NCI-H2227 (cell line): ENCODE data around the gene FYN.
"Not testable (repeated sequence)": the region's sequence is repeated elsewhere in the genome, so short reads cannot be mapped to it uniquely, and the experiment has no call there.

Experiments used
- DNase-seq: peaks from one replicate; lab custom pipeline; 2025; ENCODE audit not compliant: unreplicated experiment; lab: John Stamatoyannopoulos, UW

The FYN gene

GRCh38 chr6:111642463-111643158 lies 230.6 kb downstream of the FYN start:
- DNase-seq, result no peak

- DNase-seq, result no peak
Observed at GRCh38 chr6:111639266-111639665, 234.0 kb downstream of the FYN start.

DNA sequence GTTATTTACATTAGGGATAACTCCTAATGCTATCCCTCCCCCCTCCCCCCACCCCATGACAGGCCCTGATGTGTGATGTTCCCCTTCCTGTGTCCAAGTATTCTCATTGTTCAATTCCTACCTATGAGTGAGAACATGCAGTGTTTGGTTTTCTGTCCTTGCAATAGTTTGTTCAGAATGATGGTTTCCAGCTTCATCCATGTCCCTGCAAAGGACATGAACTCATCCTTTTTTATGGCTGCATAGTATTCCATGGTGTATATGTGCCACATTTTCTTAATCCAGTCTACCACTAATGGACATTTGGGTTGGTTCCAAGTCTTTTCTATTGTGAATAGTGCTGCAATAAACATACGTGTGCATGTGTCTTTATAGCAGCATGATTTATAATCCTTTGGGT lies 238.3 kb downstream of the FYN start:
- DNase-seq, result not testable (repeated sequence)

DNA sequence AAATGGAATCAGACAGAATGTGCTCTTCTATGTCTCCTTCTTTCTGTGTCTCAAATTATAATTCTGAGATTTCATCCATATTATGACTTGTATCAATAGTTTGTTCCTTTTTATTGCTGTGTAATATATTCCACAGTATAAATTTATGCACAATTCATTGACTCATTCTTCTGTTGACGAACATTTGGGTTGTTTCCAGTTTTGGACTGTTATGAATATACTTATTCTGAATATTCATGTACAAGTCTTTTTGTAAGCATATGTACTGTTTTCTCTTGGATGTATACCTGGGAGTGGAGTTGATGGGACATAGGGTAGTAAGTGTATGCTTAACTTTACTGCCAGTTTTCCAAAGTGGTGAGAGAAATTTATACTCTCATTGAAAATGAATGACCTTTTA lies 239.4 kb downstream of the FYN start:
- no peak for DNase-seq

- no peak for DNase-seq
Observed at GRCh38 chr6:111632468-111633247, 240.6 kb downstream of the FYN start.

DNA sequence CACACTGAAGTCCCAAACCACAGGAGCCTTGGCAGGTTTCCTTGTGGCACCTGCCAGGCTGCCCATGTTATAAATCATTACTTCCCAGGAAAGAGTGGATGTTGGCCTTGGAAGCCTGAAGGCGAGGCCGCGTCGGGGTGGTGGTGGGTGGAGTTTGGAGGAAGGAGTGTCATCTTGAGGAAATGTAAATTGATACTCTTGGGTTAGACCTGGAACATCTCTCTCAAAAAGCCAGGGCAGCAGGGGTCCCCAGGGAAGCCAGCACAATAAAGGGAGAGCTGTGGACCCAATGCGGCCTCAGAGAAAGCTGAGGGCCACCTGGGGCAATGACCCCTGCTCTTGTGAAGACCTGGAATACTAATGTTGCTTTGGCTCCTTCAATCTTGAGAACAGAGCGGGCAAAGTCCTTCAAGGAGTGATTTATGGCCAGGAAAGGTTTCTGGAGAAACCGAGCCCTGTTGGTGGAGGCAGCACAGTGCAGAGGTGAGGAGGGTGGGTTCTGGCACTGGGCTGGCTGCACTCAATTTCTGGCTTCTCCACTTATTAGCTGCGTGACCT lies 241.3 kb downstream of the FYN start:
- no peak for DNase-seq

DNA sequence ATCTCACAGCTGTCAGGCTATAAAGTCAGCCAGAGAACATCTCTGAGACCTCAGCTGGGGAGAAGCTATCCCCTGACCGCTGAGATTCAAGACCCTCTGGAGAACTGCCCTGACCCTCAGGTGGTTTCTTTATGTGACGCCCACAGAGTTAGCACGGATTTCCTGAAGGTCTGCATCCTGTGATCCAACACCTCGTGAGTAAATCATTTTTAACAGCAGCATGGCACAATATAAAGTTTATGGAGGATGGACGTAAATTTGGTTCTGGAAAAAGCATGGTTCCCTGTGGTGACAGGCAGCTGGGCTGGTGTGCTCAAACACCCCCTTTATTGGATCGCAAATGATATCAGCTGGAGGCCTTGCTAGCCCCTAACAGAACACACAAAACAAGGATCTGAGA lies 242.2 kb downstream of the FYN start:
- no peak for DNase-seq

DNA sequence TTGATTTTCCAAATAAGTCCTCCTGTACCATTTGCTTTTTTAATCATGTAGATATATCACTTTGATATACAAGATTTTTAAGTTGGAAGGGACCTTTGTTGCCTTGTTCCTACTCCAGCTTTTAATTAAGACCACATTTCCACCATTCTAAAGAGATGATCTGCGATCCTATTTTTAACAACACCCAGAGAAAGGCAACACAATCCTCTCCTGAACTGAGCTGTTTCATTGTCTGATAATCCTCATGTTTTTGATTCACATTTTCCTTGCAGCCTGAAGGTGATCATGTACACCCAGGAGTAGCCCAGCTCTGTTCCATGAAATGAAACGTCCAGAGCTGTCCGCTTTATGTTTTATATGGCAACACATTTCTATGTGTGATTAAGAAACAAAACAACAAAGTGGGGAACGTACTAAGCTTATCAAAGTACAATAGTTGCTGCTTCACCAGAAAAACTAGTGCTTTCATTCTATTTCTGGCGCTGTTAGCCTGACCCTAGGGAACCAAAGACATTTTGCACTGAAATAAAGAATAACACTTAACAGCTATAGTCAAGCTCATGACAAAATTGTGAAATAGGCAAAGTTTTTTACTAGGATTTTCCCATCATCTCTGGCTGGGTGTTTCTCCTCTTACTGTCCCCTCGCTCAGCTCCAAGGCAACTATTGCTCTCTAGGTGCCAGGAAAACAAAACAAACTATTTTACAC lies 245.0 kb downstream of the FYN start:
- no peak for DNase-seq

DNA sequence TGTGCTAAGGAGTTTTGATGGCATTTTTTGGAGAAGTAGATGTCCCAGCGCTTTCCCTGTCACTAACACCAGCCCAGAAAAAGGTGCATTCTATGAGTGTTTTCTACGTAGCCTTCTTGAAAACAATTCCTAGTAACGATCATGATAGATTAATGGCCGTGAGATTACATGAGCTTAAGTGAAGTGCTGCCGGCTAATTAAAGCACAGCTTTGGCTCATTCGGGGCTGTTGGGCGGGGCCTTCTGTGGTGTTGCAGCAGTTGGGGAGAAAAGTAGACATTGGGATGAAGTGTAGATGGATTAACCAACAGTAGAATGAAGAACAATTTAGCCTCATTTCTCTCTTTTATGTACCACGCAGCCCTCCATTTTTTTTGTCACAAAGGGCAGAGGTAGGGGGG lies 246.8 kb downstream of the FYN start:
- DNase-seq, result peak; percentile 14

DNA sequence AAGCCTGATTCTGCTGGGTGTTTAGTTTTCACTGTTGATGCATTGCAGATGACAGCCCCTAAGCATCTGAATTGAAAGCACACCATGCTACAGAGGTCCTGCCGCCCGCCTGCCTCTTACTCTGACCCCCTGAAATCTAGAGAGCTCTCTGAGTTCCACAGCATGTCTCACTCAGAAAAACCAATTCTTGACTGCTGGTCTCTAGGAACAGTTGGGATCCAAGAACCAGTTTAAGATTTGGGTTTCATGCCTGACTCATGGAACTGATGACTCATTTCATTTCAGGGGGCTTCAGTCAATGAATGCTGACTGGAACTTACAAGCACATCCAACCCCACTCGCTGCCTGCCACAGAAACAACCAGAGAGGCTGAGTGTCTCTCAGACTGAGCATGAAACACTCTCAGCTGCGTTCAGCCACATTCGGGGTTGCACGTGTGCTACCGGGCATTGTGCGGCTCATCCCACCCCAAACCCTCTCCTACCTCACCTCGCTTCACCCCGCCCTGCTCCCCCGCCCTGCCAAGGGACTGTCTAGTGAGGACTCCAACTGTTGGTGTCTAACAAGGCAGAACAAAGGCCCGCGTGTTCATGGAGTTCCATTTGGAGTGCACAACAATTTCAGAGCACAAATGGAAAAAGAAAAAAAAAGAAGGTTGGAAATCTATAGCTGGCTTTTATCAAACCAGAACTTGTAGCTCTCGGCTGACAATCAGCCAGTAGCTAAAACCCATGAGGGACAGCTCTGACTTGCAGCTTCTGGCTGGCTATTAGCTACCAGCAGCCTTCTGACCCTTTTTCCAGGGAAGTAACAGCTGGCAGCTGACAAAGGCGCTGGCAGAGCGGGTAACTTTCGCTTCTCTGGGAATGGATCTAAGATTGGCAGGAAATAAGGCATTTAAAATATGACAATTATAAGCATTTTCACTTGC lies 247.5 kb downstream of the FYN start:
- DNase-seq, result peak; percentile 62

DNA sequence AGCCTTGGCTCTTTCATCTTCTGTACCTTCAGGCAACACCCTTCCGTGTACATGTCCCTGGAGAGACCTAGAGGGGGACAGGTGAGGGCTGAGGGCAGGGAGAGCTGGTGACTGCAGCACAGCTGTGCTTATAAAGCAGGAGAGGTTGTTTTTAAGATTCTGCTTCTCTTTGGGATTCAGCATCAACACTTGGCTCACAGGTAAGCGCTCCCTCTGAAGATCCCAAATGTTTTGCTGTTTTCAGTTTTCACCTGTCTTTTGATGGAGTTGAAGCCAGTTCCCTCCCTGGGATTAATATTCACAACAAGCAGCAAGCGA lies 248.2 kb downstream of the FYN start:
- DNase-seq, result no peak

- no peak for DNase-seq
Observed at GRCh38 chr6:111624401-111625098, 248.7 kb downstream of the FYN start.

GRCh38 chr6:111623046-111623718 lies 250.1 kb downstream of the FYN start:
- no peak for DNase-seq

DNA sequence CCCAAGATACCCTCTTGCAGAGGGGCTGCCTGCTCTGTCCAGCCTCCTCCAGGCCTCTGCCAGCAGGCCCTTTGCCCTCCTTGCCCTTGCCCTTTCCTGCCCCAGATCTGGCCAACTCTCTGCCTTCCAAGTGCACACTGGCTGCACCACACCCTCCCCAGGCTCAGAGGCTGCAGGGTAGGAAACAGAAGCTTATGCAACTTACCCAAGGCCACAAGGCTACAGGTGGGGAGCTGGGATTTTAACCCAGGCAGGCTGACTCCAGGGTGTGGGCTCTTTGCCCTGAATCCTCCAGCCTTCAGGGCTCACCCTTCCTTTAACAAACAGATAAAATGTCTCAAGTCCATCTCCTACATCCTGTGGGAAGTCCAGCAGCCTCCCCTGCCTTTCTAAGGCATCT lies 253.1 kb downstream of the FYN start:
- DNase-seq, result no peak

DNA sequence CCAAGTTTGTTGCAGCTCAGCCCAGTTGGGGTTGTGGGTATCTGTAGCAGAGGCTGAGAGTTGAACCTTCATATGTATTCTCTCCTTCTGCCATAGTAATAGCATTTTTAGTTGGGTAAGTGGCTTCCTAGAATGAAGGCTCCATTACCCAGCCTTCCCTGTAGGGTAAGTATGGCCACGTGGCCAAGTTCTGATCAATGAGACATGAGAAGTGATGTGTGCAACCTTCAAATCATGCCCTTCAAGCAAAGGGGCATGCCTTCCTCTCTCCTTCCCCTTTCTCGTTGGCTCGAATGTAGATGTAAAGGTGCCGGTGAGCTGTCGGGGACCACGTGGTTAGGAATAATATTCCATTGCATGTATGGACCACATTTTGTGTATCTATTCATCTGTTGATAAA lies 254.8 kb downstream of the FYN start:
- DNase-seq, result no peak

- no peak for DNase-seq
Observed at GRCh38 chr6:111617149-111617548, 256.1 kb downstream of the FYN start.

DNA sequence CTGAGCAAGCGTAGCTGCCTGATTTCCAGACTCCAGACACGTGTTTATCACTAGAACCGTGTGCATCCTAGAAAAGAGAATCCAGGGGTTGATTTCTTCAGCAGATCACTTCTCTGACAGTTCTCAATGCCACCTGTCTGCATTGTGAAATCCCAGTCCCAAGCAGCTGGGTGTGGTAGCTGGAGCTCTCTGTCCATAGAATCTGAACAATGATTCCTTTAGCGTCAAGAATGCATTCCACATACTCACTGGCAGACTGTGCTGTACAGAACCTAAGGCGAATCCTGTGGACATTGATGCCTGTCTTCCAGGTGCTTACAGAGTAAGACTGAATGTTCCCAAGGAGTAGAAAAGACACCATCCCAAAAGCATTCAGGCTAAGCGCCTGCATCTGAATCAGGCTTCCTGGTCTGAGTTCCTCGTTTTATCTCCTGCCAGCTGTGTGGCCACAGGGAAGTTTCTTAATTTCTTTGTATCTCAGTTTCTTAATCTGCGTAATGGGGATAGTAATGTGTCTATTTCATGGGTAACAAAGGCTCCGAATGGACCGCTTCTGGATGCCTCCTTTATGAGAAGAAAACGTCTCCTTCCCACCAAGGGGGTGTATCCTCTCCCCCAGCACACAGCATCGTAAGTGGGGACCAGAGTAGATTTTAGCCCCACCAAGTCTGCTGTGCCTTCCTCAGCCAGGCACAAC lies 257.2 kb downstream of the FYN start:
- no peak for DNase-seq

DNA sequence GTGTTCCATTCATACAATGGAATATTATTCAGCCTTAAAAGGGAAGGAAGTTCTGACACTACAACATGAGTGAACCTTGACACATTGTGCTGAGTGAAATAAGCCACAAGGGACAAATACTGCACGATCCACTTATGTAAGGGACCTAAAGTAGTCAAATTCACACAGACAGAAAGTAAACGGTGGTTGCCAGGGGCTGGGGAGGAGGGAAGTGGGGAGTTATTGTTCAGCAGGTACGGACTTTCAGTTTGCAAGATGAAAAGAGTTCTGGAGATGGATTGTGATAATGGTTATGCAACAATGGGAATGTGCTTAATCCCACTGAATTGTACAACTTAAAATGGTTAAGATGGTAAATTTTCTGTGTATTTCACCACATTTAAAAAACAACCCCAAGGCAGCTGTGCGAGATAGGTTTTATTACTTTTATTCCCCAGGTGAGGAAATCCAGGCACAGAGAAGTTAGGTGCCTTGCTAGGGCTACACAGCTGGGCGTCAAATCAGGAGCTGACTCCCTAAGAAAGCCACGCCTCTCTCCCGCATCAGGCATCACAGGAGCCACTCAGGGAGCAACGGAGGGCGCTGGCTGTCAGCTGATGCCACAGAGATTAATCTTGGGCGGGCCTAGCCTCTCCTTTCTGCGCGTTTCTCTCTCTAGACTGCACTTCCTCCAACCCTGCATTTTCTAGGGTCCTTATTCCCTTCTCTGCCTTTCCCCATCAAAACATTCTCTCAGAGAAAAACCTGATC lies 258.2 kb downstream of the FYN start:
- DNase-seq, result peak; percentile 44
